ENCODE measurements around the gene NMNAT3.

DNA sequence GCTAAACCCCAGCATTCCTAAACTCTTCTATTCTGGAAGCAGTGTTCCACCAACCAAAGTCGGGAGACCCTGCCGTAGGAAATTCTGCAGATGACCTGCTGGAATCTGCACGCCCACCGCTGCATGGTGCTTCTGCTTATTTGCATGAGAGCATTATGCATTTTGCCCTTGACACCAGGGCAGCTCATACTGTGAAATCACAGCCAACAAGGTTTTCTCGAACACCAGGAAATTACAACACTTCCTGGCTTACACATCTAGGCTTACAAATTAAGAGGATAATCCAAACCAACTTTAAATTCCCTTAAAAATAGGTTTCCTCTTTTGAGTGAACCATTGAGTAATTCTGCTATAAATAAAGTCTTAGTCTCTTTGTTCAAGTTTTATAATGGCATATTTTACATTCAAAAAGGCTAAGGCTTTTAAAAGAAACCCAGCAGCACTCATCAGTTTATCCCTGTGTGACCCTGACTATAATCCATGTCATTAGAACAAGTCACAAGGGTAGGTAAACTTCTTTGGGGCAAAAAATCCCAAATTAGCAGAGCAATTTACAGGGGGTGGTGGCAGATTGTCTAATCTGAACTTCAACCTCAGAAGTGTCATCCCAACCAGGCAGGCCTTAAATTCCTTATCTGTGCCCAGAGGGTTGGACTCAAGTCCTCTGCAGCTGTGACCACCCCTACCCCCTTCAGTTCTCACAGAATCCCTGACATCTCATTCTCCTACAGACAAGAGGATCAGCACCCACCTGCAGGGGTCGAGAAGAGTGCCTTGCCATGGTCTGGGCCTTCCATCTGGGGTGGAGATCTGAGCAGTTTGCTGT lies 104.7 kb downstream of the NMNAT3 start:
- no peak for TF ChIP-seq POLR2AphosphoS5 (IDR thresholded peaks at IDR 0.05)
- TF ChIP-seq POLR2A (IDR thresholded peaks at IDR 0.05), result no peak

All from upper lobe of left lung (tissue), 4 donors.